T-cell (primary cell): ENCODE results near the gene HOTAIR. TPM values are rescaled to one million over a fixed set of nuclear protein-coding genes. Genes with fewer than 3 reads are reported as not detected.
A peak's percentile ranks its signal among the peaks of the same experiment; 100 is the strongest.

Experiments
- ATAC-seq, 4 experiments: fragments of 200-7000 bp in 3 of 4; fragments of 150-1000 bp in 1 of 4; cut with Tn5 transposase; replicated peaks in 1 of 4; 1 replicate in 3 of 4; 2 replicates in 1 of 4; pipeline ENCODE4 v1.10.0; 2021; ENCODE audit warnings: moderate library complexity in 3 of 4, mild to moderate bottlenecking in 2 of 4, moderate number of reproducible peaks in 1 of 4
- CTCF ChIA-PET, 2 donors: fragments of 300-600 bp; sonication (Branson Sonifier 250); formaldehyde crosslinking; loops; one replicate each; lab custom pipeline; 2022; ENCODE audit warnings: antibody characterized with exemption in 2 of 2; lab: Charles Lee
- POLR2A ChIA-PET, 2 donors: fragments of 300-600 bp; sonication (Branson Sonifier 250); formaldehyde crosslinking; loops; one replicate each; lab custom pipeline; 2022; ENCODE audit warnings: antibody characterized with exemption in 2 of 2; lab: Charles Lee
- DNase-seq, 35 experiments: peaks; one replicate each; pipeline versions ENCODE4 v3.0.0 to v3.0.0-alpha.2; 2013 to 2023
- H3K27ac ChIP-seq: one replicate; pipeline ENCODE4 v1.5.1; 2013; ENCODE audit warnings: low read length
- H3K27me3 ChIP-seq, 2 experiments: replicated peaks in 1 of 2; 1 replicate in 1 of 2; 2 replicates in 1 of 2; pipeline versions ENCODE4 v1.6.1 to v1.7.0; 2013; ENCODE audit warnings: low read length in 1 of 2, mixed read lengths in 1 of 2; ENCODE audit not compliant: control insufficient read depth in 2 of 2, insufficient read depth in 2 of 2; ENCODE audit errors: extremely low read depth in 1 of 2
- H3K36me3 ChIP-seq, 2 donors: 1 replicate in 1 of 2; 2 replicates in 1 of 2; pipeline versions ENCODE4 v1.6.1 to v1.7.0; 2013; ENCODE audit warnings: low read length in 1 of 2; ENCODE audit not compliant: control insufficient read depth in 2 of 2, insufficient read depth in 1 of 2; ENCODE audit errors: extremely low read depth in 1 of 2
- H3K4me1 ChIP-seq, 2 experiments: 1 replicate in 1 of 2; 2 replicates in 1 of 2; pipeline versions ENCODE4 v1.6.1 to v1.7.0; 2013; ENCODE audit warnings: low read length in 2 of 2, mixed read lengths in 1 of 2; ENCODE audit not compliant: insufficient read depth in 2 of 2, control insufficient read depth in 1 of 2; ENCODE audit errors: extremely low read depth in 1 of 2
- H3K4me3 ChIP-seq, 2 donors: 1 replicate in 1 of 2; 2 replicates in 1 of 2; pipeline versions ENCODE4 v1.5.1 to v1.7.0; 2013; ENCODE audit warnings: mild to moderate bottlenecking in 2 of 2, low read length in 1 of 2, moderate library complexity in 1 of 2; ENCODE audit not compliant: control insufficient read depth in 1 of 2; ENCODE audit errors: extremely low read depth in 1 of 2
- H3K9me3 ChIP-seq: 2 replicates; pipeline ENCODE4 v1.7.0; 2013
- H3K27ac Mint-ChIP-seq, 2 donors: one replicate each; pipeline ENCODE4 v1.8.0; 2020 to 2021; ENCODE audit warnings: mild to moderate bottlenecking in 2 of 2, mixed read lengths in 2 of 2
- H3K27me3 Mint-ChIP-seq, 2 donors: one replicate each; pipeline ENCODE4 v1.8.0; 2021 to 2022; ENCODE audit warnings: mixed read lengths in 2 of 2
- H3K36me3 Mint-ChIP-seq: one replicate; pipeline ENCODE4 v1.8.0; 2021; ENCODE audit warnings: mixed read lengths
- H3K4me1 Mint-ChIP-seq, 3 donors: one replicate each; pipeline ENCODE4 v1.8.0; 2020 to 2022; ENCODE audit warnings: mixed read lengths in 3 of 3, mild to moderate bottlenecking in 1 of 3
- H3K4me3 Mint-ChIP-seq, 3 donors: one replicate each; pipeline ENCODE4 v1.8.0; 2020 to 2022; ENCODE audit warnings: mild to moderate bottlenecking in 3 of 3, mixed read lengths in 3 of 3, moderate library complexity in 3 of 3
- H3K9me3 Mint-ChIP-seq, 3 donors: one replicate each; pipeline ENCODE4 v1.8.0; 2020 to 2022; ENCODE audit warnings: mixed read lengths in 3 of 3
- WGBS: methylation state at CpG from one replicate; pipeline ENCODE4 v1.1.5; 2013; ENCODE audit warnings: missing lambda C conversion rate; ENCODE audit not compliant: insufficient coverage; 5-methylcytosine and 5-hydroxymethylcytosine counted together
- total RNA-seq, 35 experiments: library from RNA in 6 of 35; stranded (reverse) in 6 of 35; fragments of 120-200 nt in 1 of 35; gene quantifications; one replicate each; pipeline versions ENCODE4 v1.2.1 to v1.2.4 and lab custom pipeline; 2013 to 2026

HOTAIR gene
- total RNA-seq, 5 donors from 2014 or later (not counting 1 experiment from before 2014, with no cell fraction given), result not detected

- H3K9me3 ChIP-seq, result no peaks in the 10 kb centered on the region
- CTCF ChIA-PET, result interaction anchor here (0.6 to 1.2 kb wide), 4 partner anchors 9 to 232 kb away, joined by 3 to 5 read pairs (median 3); no protein-coding TSS in a partner anchor
- no peak overlapping the region for H3K27ac ChIP-seq
- H3K9me3 Mint-ChIP-seq, result no peaks in the 10 kb centered on the region
- peaks cover 29 to 97% of the 10 kb centered on the region in 2 experiments for H3K27me3 ChIP-seq
- no peak for ATAC-seq
- peaks cover 42 to 61% (median 58%) of the 10 kb centered on the region in 3 donors for H3K4me1 Mint-ChIP-seq
- peak overlapping the region in 2 of 3 donors; percentile 60 to 88 for H3K4me3 Mint-ChIP-seq
- peak overlapping the region in 1 of 2 donors; percentile 84 for H3K27ac Mint-ChIP-seq
- no peaks in the 10 kb centered on the region for H3K36me3 ChIP-seq
- H3K4me1 ChIP-seq, result peaks cover 10 to 61% of the 10 kb centered on the region in 2 experiments
- 25% methylated on average over 5 of the region's 18 CpGs for WGBS
- H3K36me3 Mint-ChIP-seq, result no peaks in the 10 kb centered on the region
- POLR2A ChIA-PET, result interaction anchor here in 1 of 2 donors (0.5 kb wide), 1 partner anchor 28 kb away, joined by 5 read pairs; no protein-coding TSS in a partner anchor
- no peak for DNase-seq
- H3K4me3 ChIP-seq, result no peak overlapping the region
- H3K27me3 Mint-ChIP-seq, result peaks cover 87 to 93% of the 10 kb centered on the region in 2 donors
Measured at GRCh38 chr12:53993162-53994008, 18.6 kb upstream of the HOTAIR start.

- Mint-ChIP-seq H3K36me3 (no peaks in the 10 kb centered on the region), H3K4me3 (no peak overlapping the region), H3K27me3 (peaks cover 87 to 93% of the 10 kb centered on the region in 2 donors), H3K4me1 (peaks cover 40 to 60% (median 56%) of the 10 kb centered on the region in 3 donors), H3K27ac (no peak overlapping the region), H3K9me3 (no peaks in the 10 kb centered on the region)
- ChIA-PET CTCF (interaction anchor here (0.6 to 1.2 kb wide), 2 partner anchors 10 to 34 kb away, joined by 3 to 5 read pairs; no protein-coding TSS in a partner anchor), POLR2A (no interaction called here)
- H3K27ac ChIP-seq, result no peak overlapping the region
- H3K4me1 ChIP-seq, result peaks cover 10 to 56% of the 10 kb centered on the region in 2 experiments
- ATAC-seq (no peak), DNase-seq (no peak)
- H3K27me3 ChIP-seq, result peaks cover 30 to 96% of the 10 kb centered on the region in 2 experiments
- 29% methylated on average over 1 of the region's 7 CpGs for WGBS
- no peaks in the 10 kb centered on the region for H3K9me3 ChIP-seq
- H3K4me3 ChIP-seq, result no peak overlapping the region
- no peaks in the 10 kb centered on the region for H3K36me3 ChIP-seq
Measured at GRCh38 chr12:53992377-53992889, 17.7 kb upstream of the HOTAIR start.

- H3K27ac Mint-ChIP-seq, result peak overlapping the region in 1 of 2 donors; percentile 6
- DNase-seq, result no peak
- CTCF ChIA-PET, result no interaction called here
Measured at GRCh38 chr12:53991077-53991460, 16.3 kb upstream of the HOTAIR start.

GRCh38 chr12:53990311-53991076 is 15.7 kb upstream of the HOTAIR start:
- DNase-seq, result no peak
- Mint-ChIP-seq H3K9me3 (no peaks in the 10 kb centered on the region), H3K27me3 (peaks cover 86 to 93% of the 10 kb centered on the region in 2 donors), H3K4me1 (peaks cover 40 to 64% (median 56%) of the 10 kb centered on the region in 3 donors), H3K36me3 (no peaks in the 10 kb centered on the region), H3K4me3 (peak overlapping the region in 1 of 3 donors; percentile 25), H3K27ac (no peak overlapping the region)
- Histone ChIP-seq H3K9me3 (no peaks in the 10 kb centered on the region), H3K4me3 (no peak overlapping the region), H3K27ac (no peak overlapping the region), H3K4me1 (peaks cover 8 to 49% of the 10 kb centered on the region in 2 experiments), H3K36me3 (no peaks in the 10 kb centered on the region), H3K27me3 (peaks cover 35 to 96% of the 10 kb centered on the region in 2 experiments)
- ChIA-PET CTCF (interaction anchor here (0.6 to 0.7 kb wide), 2 partner anchors 52 to 689 kb away, joined by 3 to 4 read pairs; no protein-coding TSS in a partner anchor), POLR2A (interaction anchor here in 1 of 2 donors (0.7 kb wide), 1 partner anchor 136 kb away, joined by 3 read pairs; no protein-coding TSS in a partner anchor)
- no peak for ATAC-seq
- 6% methylated on average over 10 of the region's 27 CpGs for WGBS

More at GRCh38 chr12:53991077-53991460, 16.3 kb upstream of the HOTAIR start:
- ATAC-seq, result no peak
- Mint-ChIP-seq H3K4me3 (no peak overlapping the region), H3K27me3 (peaks cover 90 to 95% of the 10 kb centered on the region in 2 donors), H3K9me3 (no peaks in the 10 kb centered on the region), H3K36me3 (no peaks in the 10 kb centered on the region), H3K4me1 (peaks cover 37 to 66% (median 58%) of the 10 kb centered on the region in 3 donors)
- H3K9me3 ChIP-seq, result no peaks in the 10 kb centered on the region
- H3K27ac ChIP-seq, result no peak overlapping the region
- 2% methylated on average over 7 of the region's 8 CpGs for whole genome bisulfite sequencing
- peaks cover 10 to 49% of the 10 kb centered on the region in 2 experiments for H3K4me1 ChIP-seq
- no peaks in the 10 kb centered on the region for H3K36me3 ChIP-seq
- POLR2A ChIA-PET, result interaction anchor here in 1 of 2 donors (0.7 kb wide), 1 partner anchor 136 kb away, joined by 3 read pairs; no protein-coding TSS in a partner anchor
- H3K4me3 ChIP-seq, result no peak overlapping the region
- H3K27me3 ChIP-seq, result peaks cover 35 to 96% of the 10 kb centered on the region in 2 experiments

GRCh38 chr12:53989227-53990113 is 14.7 kb upstream of the HOTAIR start:
- Mint-ChIP-seq H3K4me3 (peak overlapping the region in 2 of 3 donors; percentile 25 to 42), H3K9me3 (no peaks in the 10 kb centered on the region), H3K27me3 (peaks cover 88 to 95% of the 10 kb centered on the region in 2 donors), H3K36me3 (no peaks in the 10 kb centered on the region), H3K27ac (peak overlapping the region in 1 of 2 donors; percentile 77), H3K4me1 (peaks cover 40 to 61% (median 57%) of the 10 kb centered on the region in 3 donors)
- WGBS, result 2% methylated on average over 15 of the region's 28 CpGs
- ChIA-PET CTCF (interaction anchor here (0.6 to 0.7 kb wide), 2 partner anchors 51 to 690 kb away, joined by 3 to 4 read pairs; no protein-coding TSS in a partner anchor), POLR2A (interaction anchor here in 1 of 2 donors (0.6 kb wide), 1 partner anchor 424 kb away, joined by 3 read pairs; no protein-coding TSS in a partner anchor)
- peak overlapping the region in 1 of 2 donors; percentile 46 for H3K4me3 ChIP-seq
- H3K27me3 ChIP-seq, result peaks cover 34 to 96% of the 10 kb centered on the region in 2 experiments
- H3K27ac ChIP-seq, result no peak overlapping the region
- no peaks in the 10 kb centered on the region for H3K36me3 ChIP-seq
- peaks cover 4 to 46% of the 10 kb centered on the region in 2 experiments for H3K4me1 ChIP-seq
- H3K9me3 ChIP-seq, result no peaks in the 10 kb centered on the region
- ATAC-seq (peak in 1 of 4 experiments; percentile 35), DNase-seq (peak in 12 of 35 experiments; percentile 22 to 63 (median 33))
